Natural killer cell treated with Interleukin-12 subunit alpha and Interleukin-12 subunit beta and Interleukin-15 and Interleukin-18, amount 100 ng/mL, for 72 hours (primary cell): Measurements from ENCODE around the gene UTF1. TPM values are rescaled to one million over a fixed set of nuclear protein-coding genes. Genes with fewer than 3 reads are reported as not detected.

Source experiments
- ATAC-seq, 2 donors: fragments of 150-1000 bp; cut with Tn5 transposase in 1 of 2; sonication (Bioruptor Pico), chemical (Tn5 transposase) in 1 of 2; 2 replicates each; pipeline ENCODE4 v1.10.0; 2021
- DNase-seq: peaks from one replicate; pipeline ENCODE4 v3.0.0; 2022; ENCODE audit warnings: low spot score
- H3K27ac Mint-ChIP-seq, 2 donors: 1 replicate in 1 of 2; 2 replicates in 1 of 2; pipeline ENCODE4 v1.8.0; 2022; ENCODE audit warnings: mixed read lengths in 2 of 2, mild to moderate bottlenecking in 1 of 2, moderate library complexity in 1 of 2
- H3K27me3 Mint-ChIP-seq, 2 donors: 1 replicate in 1 of 2; 2 replicates in 1 of 2; pipeline ENCODE4 v1.8.0; 2022; ENCODE audit warnings: mixed read lengths in 2 of 2
- H3K36me3 Mint-ChIP-seq: one replicate; pipeline ENCODE4 v1.8.0; 2022; ENCODE audit warnings: mixed read lengths
- H3K4me1 Mint-ChIP-seq, 2 donors: 1 replicate in 1 of 2; 2 replicates in 1 of 2; pipeline ENCODE4 v1.8.0; 2022; ENCODE audit warnings: low read depth in 2 of 2, mixed read lengths in 2 of 2, mild to moderate bottlenecking in 1 of 2
- H3K4me3 Mint-ChIP-seq: one replicate; pipeline ENCODE4 v1.8.0; 2022; ENCODE audit warnings: mixed read lengths
- H3K9me3 Mint-ChIP-seq: 2 replicates; pipeline ENCODE4 v1.8.0; 2022; ENCODE audit warnings: mixed read lengths
- total RNA-seq, 2 donors: library from RNA; stranded (reverse); gene quantifications; one replicate each; pipeline ENCODE4 v1.2.3, GENCODE V29; 2022

The UTF1 gene
- total RNA-seq, 2 donors from 2014 or later: not detected

GRCh38 chr10:133189256-133189655 is 40.8 kb upstream of the UTF1 start:
- no peak overlapping the region for H3K4me3 Mint-ChIP-seq
- H3K9me3 Mint-ChIP-seq: peaks cover 5% of the 10 kb centered on the region
- peaks cover 0 to 3% of the 10 kb centered on the region in 2 donors for H3K4me1 Mint-ChIP-seq
- ATAC-seq: peak in 1 of 2 donors; percentile 36
- H3K36me3 Mint-ChIP-seq: peaks cover 5% of the 10 kb centered on the region
- no peak for DNase-seq
- no peak overlapping the region for H3K27ac Mint-ChIP-seq
- H3K27me3 Mint-ChIP-seq: peaks cover 7 to 12% of the 10 kb centered on the region in 2 donors

DNA sequence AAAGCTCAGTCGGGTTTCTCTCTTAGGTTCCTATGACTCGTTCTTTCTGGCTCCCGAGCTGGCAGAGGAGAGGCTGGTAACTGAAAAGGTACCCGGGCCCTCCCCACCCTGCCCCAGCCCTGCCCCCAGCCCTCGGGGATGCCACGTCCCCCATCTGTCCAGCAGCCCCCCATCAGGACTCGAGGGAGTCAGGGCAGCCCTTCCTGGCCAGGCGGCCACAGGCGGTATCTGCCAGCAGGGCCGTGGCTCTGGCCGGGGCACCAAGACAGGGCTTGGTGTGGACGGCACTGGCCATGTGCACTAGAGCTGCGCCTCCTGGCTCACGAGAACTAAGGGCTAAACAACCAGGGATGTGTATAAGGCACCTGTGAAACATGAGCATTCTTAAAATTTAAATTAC is 40.3 kb upstream of the UTF1 start:
- H3K27ac Mint-ChIP-seq: no peak overlapping the region
- H3K4me3 Mint-ChIP-seq: no peak overlapping the region
- DNase-seq: no peak
- H3K27me3 Mint-ChIP-seq: peaks cover 7 to 12% of the 10 kb centered on the region in 2 donors
- no peaks in the 10 kb centered on the region for H3K4me1 Mint-ChIP-seq
- peaks cover 4% of the 10 kb centered on the region for H3K9me3 Mint-ChIP-seq
- peaks cover 5% of the 10 kb centered on the region for H3K36me3 Mint-ChIP-seq
- peak in 1 of 2 donors; percentile 15 for ATAC-seq

DNA sequence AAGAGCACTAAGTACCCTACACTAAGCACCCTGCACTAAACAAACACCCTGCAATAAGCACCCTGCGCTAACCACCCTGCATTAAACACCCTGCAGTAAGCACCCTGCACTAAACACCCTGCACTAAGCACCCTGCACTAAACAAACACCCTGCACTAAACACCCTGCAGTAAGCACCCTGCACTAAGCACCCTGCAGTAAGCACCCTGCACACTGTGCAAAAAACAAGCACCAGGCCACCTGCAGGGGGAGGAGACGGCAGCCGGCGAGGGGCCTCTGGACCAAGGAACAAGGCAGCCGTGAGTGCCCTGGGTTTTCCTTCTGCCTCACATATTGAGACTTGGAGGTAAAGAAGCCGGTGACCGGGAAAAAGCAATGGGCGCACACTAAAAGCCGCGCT is 39.8 kb upstream of the UTF1 start:
- Mint-ChIP-seq H3K36me3 (peaks cover 5% of the 10 kb centered on the region), H3K4me1 (no peaks in the 10 kb centered on the region), H3K9me3 (peaks cover 4% of the 10 kb centered on the region), H3K27ac (no peak overlapping the region), H3K4me3 (no peak overlapping the region), H3K27me3 (peaks cover 7 to 12% of the 10 kb centered on the region in 2 donors)
- no peak for ATAC-seq
- DNase-seq: no peak

GRCh38 chr10:133191651-133192050 is 38.4 kb upstream of the UTF1 start:
- Mint-ChIP-seq H3K36me3 (peaks cover 5% of the 10 kb centered on the region), H3K4me1 (no peaks in the 10 kb centered on the region), H3K27me3 (peaks cover 7 to 12% of the 10 kb centered on the region in 2 donors), H3K4me3 (no peak overlapping the region), H3K9me3 (peaks cover 4% of the 10 kb centered on the region), H3K27ac (no peak overlapping the region)
- DNase-seq: no peak
- no peak for ATAC-seq

DNA sequence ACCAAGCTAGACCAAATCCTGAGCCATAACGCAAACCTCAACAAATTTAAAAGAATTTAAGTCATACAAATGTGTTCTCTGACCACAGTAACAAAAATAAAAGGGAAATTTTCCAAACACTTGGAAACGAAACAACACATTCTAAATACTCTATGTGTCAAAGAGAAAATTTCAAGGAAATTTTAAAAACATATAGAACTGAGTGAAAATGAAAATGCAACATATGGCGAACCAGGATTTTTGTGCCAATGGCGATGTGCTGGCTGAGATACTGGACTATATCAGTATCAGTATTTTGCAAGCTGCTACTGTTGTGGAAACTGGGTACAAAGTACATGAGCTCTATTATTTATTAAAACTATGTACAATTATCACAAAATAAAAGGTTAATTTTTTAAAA is 35.9 kb upstream of the UTF1 start:
- no peak overlapping the region for H3K27ac Mint-ChIP-seq
- no peak overlapping the region for H3K4me3 Mint-ChIP-seq
- H3K36me3 Mint-ChIP-seq: peaks cover 5% of the 10 kb centered on the region
- no peaks in the 10 kb centered on the region for H3K4me1 Mint-ChIP-seq
- no peak for DNase-seq
- peaks cover 4% of the 10 kb centered on the region for H3K9me3 Mint-ChIP-seq
- peaks cover 7 to 12% of the 10 kb centered on the region in 2 donors for H3K27me3 Mint-ChIP-seq
- no peak for ATAC-seq

GRCh38 chr10:133195096-133195495 is 34.9 kb upstream of the UTF1 start:
- H3K4me3 Mint-ChIP-seq: no peak overlapping the region
- ATAC-seq (no peak), DNase-seq (no peak)
- H3K4me1 Mint-ChIP-seq: no peaks in the 10 kb centered on the region
- H3K9me3 Mint-ChIP-seq: peaks cover 4% of the 10 kb centered on the region
- no peak overlapping the region for H3K27ac Mint-ChIP-seq
- peaks cover 7 to 12% of the 10 kb centered on the region in 2 donors for H3K27me3 Mint-ChIP-seq
- H3K36me3 Mint-ChIP-seq: peaks cover 5% of the 10 kb centered on the region

DNA sequence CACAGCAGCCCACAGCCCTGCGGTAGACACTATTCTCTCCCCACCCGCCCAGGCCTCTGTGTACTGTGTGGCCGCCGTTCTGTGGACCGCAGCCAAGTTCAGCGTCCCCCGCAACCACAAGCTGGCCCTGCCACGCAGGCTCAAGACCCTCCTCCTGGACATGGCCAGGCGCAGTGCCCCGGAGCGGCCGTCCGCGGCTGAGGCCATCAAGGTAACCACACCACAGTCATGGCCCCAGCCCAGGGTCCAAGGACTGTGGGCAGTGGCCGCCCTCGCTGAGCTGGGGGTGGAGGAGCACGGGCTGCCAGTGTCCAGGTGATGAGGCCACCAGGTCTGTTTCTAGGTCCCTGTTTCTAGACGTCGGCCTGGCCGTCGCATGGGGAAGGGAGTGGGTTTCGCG is 34.4 kb upstream of the UTF1 start:
- H3K27ac Mint-ChIP-seq: no peak overlapping the region
- no peak for DNase-seq
- H3K4me1 Mint-ChIP-seq: no peaks in the 10 kb centered on the region
- no peak overlapping the region for H3K4me3 Mint-ChIP-seq
- peak; percentile 13 to 26 for ATAC-seq
- H3K9me3 Mint-ChIP-seq: peaks cover 4% of the 10 kb centered on the region
- H3K36me3 Mint-ChIP-seq: peaks cover 5% of the 10 kb centered on the region
- H3K27me3 Mint-ChIP-seq: peaks cover 7 to 12% of the 10 kb centered on the region in 2 donors

DNA sequence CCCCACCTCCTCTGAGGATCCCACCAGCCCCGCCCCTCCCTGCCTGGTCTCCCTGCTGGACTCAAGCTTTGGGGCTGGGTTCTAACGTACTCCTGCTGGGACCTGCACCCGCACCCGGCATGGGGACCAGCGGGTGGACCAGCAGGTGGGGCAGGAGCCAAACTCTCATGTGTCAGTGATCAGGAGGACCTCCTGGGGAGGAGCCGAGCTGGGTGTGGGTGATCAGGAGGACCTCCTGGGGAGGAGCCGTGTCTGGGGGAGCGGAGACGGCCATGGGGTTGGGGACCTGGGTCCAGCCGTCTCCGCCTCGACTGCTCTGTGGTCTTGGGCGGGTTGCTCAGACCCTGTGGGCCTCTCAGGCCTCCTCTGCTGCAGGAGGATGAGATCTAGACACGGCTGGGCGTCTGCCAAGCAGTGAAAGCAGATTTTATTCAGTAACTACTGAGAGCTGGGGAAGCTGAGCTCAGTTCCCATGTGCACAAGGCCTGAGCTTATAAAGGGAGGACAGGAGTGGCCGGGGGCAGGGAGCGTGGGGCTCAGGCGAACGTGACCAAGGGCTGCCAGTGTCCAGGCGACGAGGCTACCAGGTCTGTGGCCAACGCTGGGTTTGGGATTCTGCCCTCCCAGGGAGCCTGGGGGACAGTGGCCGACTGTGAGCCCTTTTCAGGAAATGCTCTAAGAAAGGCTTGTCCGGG is 33.6 kb upstream of the UTF1 start:
- ATAC-seq: no peak
- peaks cover 7 to 12% of the 10 kb centered on the region in 2 donors for H3K27me3 Mint-ChIP-seq
- H3K4me1 Mint-ChIP-seq: no peaks in the 10 kb centered on the region

GRCh38 chr10:133196936-133197758 is 32.9 kb upstream of the UTF1 start:
- no peak overlapping the region for H3K27ac Mint-ChIP-seq
- H3K27me3 Mint-ChIP-seq: peaks cover 4 to 7% of the 10 kb centered on the region in 2 donors
- peaks cover under 1% of the 10 kb centered on the region for H3K36me3 Mint-ChIP-seq
- peaks cover 1% of the 10 kb centered on the region for H3K9me3 Mint-ChIP-seq
- DNase-seq: no peak
- ATAC-seq: no peak
- H3K4me3 Mint-ChIP-seq: no peak overlapping the region
- no peaks in the 10 kb centered on the region for H3K4me1 Mint-ChIP-seq

More for the DNA sequence above, 33.6 kb upstream of the UTF1 start:
- peaks cover 5% of the 10 kb centered on the region for H3K36me3 Mint-ChIP-seq
- DNase-seq: no peak
- no peak overlapping the region for H3K4me3 Mint-ChIP-seq
- peaks cover 4% of the 10 kb centered on the region for H3K9me3 Mint-ChIP-seq
- no peak overlapping the region for H3K27ac Mint-ChIP-seq

DNA sequence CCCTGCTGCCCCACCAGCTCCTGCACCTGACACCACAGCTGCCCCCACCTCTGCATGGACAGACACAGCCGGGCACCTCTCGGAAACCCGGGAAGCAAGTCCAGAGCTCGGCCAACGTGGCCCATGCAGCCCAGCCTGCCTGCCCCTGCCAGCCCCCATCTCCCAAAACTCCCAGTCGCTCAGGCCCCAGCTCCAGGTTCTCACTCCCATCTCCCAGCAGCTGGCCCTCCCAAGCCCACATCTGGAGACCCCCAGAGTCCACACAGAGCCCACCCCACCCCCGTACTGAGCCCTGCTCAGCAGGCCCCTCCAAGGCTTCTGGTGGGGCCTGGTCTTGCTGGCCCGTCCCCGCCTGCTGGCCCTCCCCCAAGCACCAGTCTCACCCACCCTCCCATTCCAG is 32.2 kb upstream of the UTF1 start:
- ATAC-seq (no peak), DNase-seq (no peak)
- H3K9me3 Mint-ChIP-seq: no peaks in the 10 kb centered on the region
- peaks cover 0 to under 1% of the 10 kb centered on the region in 2 donors for H3K27me3 Mint-ChIP-seq
- no peak overlapping the region for H3K4me3 Mint-ChIP-seq
- H3K4me1 Mint-ChIP-seq: no peaks in the 10 kb centered on the region
- H3K36me3 Mint-ChIP-seq: no peaks in the 10 kb centered on the region
- no peak overlapping the region for H3K27ac Mint-ChIP-seq

GRCh38 chr10:133198206-133198605 is 31.8 kb upstream of the UTF1 start:
- no peaks in the 10 kb centered on the region for H3K36me3 Mint-ChIP-seq
- no peaks in the 10 kb centered on the region for H3K4me1 Mint-ChIP-seq
- H3K4me3 Mint-ChIP-seq: no peak overlapping the region
- H3K27me3 Mint-ChIP-seq: no peaks in the 10 kb centered on the region
- DNase-seq (no peak), ATAC-seq (no peak)
- no peak overlapping the region for H3K27ac Mint-ChIP-seq
- H3K9me3 Mint-ChIP-seq: no peaks in the 10 kb centered on the region

DNA sequence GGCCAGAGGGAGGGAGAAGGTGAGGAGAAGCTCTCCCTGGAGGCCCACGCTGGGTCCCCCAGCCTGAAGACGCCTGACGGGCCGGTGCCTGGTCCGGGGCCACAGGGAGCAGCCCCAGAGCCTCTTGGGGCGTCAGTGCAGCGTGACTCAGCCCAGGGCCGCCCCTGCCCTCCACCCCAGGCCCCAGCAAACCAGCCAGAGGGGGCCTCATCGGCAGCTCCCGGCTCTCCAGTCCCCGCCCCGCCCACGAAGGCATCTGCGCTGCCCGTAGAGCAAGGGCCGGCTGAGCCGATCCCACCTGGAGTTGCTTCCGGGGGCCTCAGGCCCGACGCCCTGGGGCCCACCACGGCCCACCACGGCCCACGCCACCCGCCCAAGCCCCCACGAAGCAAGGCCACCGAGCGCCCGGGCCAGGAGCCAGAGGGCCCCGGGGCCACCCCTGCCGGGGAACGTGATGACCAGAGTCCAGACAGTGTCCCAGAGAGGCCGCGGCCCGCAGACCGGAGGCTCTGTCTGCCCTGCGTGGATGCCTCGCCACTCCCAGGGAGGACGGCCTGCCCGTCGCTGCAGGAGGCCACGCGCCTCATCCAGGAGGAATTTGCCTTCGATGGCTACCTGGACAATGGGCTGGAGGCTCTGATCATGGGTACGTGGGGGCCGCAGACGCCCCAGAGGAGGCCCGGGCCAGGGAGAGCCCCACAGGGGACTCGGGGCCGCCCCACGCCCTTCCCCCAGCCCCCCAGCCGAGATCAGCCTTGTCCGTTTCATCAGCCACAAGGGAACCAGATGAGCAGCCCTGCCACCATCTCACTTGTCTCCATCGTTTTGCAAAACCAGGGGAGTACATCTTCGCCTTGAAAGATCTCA is 31.2 kb upstream of the UTF1 start:
- no peaks in the 10 kb centered on the region for H3K27me3 Mint-ChIP-seq
- ATAC-seq (no peak), DNase-seq (no peak)
- H3K27ac Mint-ChIP-seq: no peak overlapping the region
- H3K4me1 Mint-ChIP-seq: no peaks in the 10 kb centered on the region
- no peaks in the 10 kb centered on the region for H3K36me3 Mint-ChIP-seq
- H3K9me3 Mint-ChIP-seq: no peaks in the 10 kb centered on the region
- H3K4me3 Mint-ChIP-seq: no peak overlapping the region

GRCh38 chr10:133199488-133199885 is 30.5 kb upstream of the UTF1 start:
- Mint-ChIP-seq H3K4me3 (no peak overlapping the region), H3K9me3 (no peaks in the 10 kb centered on the region), H3K27ac (no peak overlapping the region), H3K27me3 (no peaks in the 10 kb centered on the region), H3K36me3 (no peaks in the 10 kb centered on the region), H3K4me1 (no peaks in the 10 kb centered on the region)
- DNase-seq: no peak
- ATAC-seq: no peak
